Mononuclear cell (primary cell): Measurements from ENCODE around the gene KLB. TPM values are rescaled to one million over a fixed set of nuclear protein-coding genes. Genes with fewer than 3 reads are reported as not detected.
"Not testable (repeated sequence)": the region's sequence is repeated elsewhere in the genome, so short reads cannot be mapped to it uniquely, and the experiment has no call there.

Source experiments
- H3K27me3 ChIP-seq: 2 replicates; pipeline ENCODE4 v1.6.0; 2011; ENCODE audit warnings: low read length, control low read depth; ENCODE audit not compliant: insufficient read depth
- H3K4me1 ChIP-seq: 2 replicates; pipeline ENCODE4 v1.5.1; 2011; ENCODE audit warnings: mild to moderate bottlenecking, low read length, control low read depth; ENCODE audit not compliant: insufficient read depth
- H3K4me3 ChIP-seq: 2 replicates; pipeline ENCODE4 v1.5.1; 2011; ENCODE audit warnings: mild to moderate bottlenecking, low read length, moderate library complexity
- H3K9me3 ChIP-seq: 2 replicates; pipeline ENCODE4 v1.5.1; 2011; ENCODE audit warnings: low read depth, mild to moderate bottlenecking, control low read depth, low read length
- total RNA-seq: library from RNA; depleted of rRNA; stranded (reverse); fragments of >200 nt; gene quantifications from one replicate; pipeline ENCODE4 v1.2.3, GENCODE V29; 2012

The KLB gene
- total RNA-seq, 1 donor: under 0.01 TPM

- Histone ChIP-seq H3K4me3 (peak overlapping the region; percentile 14), H3K27me3 (no peaks in the 10 kb centered on the region), H3K9me3 (no peaks in the 10 kb centered on the region), H3K4me1 (peaks cover 14% of the 10 kb centered on the region)
Measured at GRCh38 chr4:39446842-39447573, 40.3 kb downstream of the KLB start.

DNA sequence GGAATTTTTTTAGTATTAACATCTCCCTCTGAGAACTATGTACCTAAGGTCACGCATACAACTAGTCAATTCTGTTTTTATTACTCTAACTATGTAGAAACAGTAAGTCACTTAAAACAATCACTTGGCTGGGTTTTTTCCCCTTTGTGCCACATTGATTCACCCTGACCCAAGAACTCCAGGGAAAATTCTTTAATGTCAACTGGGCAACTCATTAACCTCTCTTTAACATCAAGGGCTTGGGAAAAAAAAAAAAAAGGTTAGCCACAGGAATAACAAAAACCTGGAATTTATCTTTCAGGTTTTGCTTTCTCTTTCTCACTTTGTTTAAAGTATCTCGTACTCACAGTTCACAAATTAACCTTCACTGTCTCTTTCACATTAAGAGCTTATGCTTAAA is 43.9 kb downstream of the KLB start:
- Histone ChIP-seq H3K9me3 (no peaks in the 10 kb centered on the region), H3K4me3 (no peak overlapping the region), H3K4me1 (peaks cover 14% of the 10 kb centered on the region), H3K27me3 (no peaks in the 10 kb centered on the region)

GRCh38 chr4:39451423-39452023 is 44.8 kb downstream of the KLB start:
- Histone ChIP-seq H3K9me3 (no peaks in the 10 kb centered on the region), H3K27me3 (no peaks in the 10 kb centered on the region), H3K4me1 (peaks cover 13% of the 10 kb centered on the region), H3K4me3 (no peak overlapping the region)

DNA sequence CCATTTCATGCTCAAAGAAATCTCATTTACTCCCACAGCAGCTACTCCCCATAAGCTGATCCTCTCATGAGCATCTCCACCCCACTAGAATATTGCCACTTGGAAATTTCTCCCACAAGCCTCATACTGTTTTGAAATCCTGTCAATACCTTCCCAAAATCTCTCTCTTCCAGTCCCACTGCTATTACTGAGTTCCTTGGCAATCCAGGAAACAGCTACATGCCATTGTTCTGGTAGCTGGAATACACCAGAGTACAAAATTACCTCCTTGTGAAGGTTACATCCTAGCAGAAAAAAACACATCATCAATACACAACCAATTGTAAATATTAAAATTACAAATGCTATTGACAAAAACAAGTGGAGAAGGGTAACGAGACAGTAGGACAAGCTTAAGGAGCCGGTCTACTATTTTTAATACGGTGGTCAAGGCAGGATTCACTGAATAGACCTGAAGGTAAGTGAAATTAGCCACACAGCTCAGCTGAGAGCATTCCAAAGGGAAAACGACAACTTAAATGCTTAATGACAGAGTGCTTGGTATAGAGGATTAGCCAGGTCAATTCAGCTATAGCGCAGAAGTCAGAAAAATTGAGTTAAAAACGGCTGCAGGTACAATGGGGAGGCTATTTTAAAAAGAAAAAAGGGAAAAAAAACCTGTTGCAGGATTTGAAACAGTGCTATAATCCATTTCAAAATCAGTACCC is 45.6 kb downstream of the KLB start:
- H3K4me1 ChIP-seq: peaks cover 13% of the 10 kb centered on the region
- H3K27me3 ChIP-seq: no peaks in the 10 kb centered on the region
- no peak overlapping the region for H3K4me3 ChIP-seq
- no peaks in the 10 kb centered on the region for H3K9me3 ChIP-seq

GRCh38 chr4:39452860-39453587 is 46.3 kb downstream of the KLB start:
- no peaks in the 10 kb centered on the region for H3K27me3 ChIP-seq
- no peak overlapping the region for H3K4me3 ChIP-seq
- H3K9me3 ChIP-seq: no peaks in the 10 kb centered on the region
- H3K4me1 ChIP-seq: peaks cover 15% of the 10 kb centered on the region

GRCh38 chr4:39453738-39454137 is 47.0 kb downstream of the KLB start:
- H3K27me3 ChIP-seq: no peaks in the 10 kb centered on the region
- H3K4me1 ChIP-seq: peaks cover 18% of the 10 kb centered on the region
- no peak overlapping the region for H3K4me3 ChIP-seq
- no peaks in the 10 kb centered on the region for H3K9me3 ChIP-seq

DNA sequence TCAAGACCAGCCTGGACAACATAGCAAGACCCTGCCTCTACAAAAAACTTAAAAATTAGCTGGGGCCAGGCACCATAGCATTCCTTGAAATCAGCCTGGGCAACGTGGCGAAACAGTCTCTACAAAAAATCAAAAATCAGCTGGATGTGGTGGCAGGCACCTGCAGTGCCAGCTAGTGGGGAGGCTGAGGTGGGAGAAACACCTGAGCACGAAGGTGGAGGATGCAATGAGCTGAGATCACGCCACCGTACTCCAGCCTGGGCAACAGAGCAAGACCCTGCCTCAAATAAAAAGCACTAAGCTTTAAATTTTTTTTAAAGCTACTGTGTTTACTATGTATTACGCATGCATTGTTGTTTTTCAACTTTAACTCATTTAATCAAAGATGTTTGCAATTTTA is 48.8 kb downstream of the KLB start:
- Histone ChIP-seq H3K4me1 (peaks cover 26% of the 10 kb centered on the region), H3K9me3 (no peaks in the 10 kb centered on the region), H3K4me3 (no peak overlapping the region), H3K27me3 (no peaks in the 10 kb centered on the region)

- Histone ChIP-seq H3K4me3 (peak overlapping the region; percentile 83), H3K27me3 (no peaks in the 10 kb centered on the region), H3K4me1 (peaks cover 26% of the 10 kb centered on the region), H3K9me3 (no peaks in the 10 kb centered on the region)
Measured at GRCh38 chr4:39456946-39457763, 50.4 kb downstream of the KLB start.

DNA sequence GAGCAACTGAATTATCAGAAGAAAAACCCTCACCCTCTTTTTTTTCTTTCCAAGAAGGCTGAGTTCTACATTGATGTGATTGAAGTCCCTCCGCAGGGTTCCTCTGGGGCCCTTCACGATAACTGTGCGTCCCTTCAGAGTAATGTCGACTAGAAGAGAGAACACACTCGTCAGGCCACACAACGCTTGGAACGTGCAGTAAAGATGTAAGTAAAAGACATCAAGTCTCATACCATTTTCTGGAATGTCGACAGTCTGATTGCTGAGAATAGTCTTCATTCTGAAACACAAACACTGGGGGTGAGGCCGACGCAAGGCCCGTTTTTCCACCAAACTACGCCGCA is 51.4 kb downstream of the KLB start:
- H3K27me3 ChIP-seq, H3K9me3 ChIP-seq: not testable (repeated sequence)
- H3K4me3 ChIP-seq: peak overlapping the region; percentile 83
- H3K4me1 ChIP-seq: peaks cover 26% of the 10 kb centered on the region

DNA sequence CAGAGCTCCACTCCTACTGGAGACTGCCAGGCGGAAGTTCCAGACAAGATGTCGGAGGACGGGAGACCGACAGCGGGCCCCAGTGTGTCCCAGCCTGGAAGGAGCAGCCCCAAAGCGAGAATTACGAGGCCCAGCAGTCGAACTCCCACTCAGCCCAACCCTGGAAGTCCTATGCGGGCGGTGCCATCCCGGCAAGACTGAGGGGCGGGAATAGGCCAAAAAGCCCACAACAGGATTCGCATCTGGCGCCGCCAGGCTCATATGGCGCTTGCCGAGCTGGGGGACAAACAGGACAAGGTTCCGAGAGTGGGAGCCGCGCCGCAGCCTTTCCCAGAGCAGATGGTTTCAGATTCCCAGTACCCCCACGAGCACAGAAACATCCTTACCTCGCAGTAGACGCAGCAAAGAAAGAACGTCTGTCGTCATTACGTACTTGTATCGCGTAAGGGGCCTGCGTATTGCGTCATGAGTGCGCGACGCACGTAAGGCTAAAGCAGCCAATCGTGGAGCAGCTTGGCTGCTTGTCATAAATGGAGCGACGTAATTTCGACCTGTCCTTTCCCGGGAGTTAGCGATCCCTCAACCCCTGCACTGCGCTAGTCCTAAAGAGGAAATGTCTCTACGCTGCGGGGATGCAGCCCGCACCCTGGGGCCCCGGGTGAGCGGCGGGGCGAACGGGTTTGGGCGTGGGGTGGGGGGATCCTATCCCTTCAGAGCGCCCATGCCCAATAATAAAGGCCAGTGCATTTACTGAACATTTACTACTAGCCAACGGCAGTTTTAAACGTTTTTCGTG is 52.0 kb downstream of the KLB start, which contains the start of the genes LIAS and RPL9:
Gene LIAS, plus strand, starts transcription at position 552 of the 796 bp plus-strand sequence. Its CDS starts 62 bp downstream, at position 614.
Gene RPL9, minus strand, starts transcription at position 418 of the 796 bp plus-strand sequence. CDS start 483 bp downstream, outside the sequence.
- H3K4me3 ChIP-seq: peak within 1 kb of the TSS; percentile 83
- no peaks in the 10 kb centered on the region for H3K27me3 ChIP-seq
- no peaks in the 10 kb centered on the region for H3K9me3 ChIP-seq
- peaks cover 26% of the 10 kb centered on the region for H3K4me1 ChIP-seq

GRCh38 chr4:39464886-39465501 is 58.3 kb downstream of the KLB start:
- H3K4me3 ChIP-seq: no peak overlapping the region
- H3K4me1 ChIP-seq: peaks cover 8% of the 10 kb centered on the region
- no peaks in the 10 kb centered on the region for H3K9me3 ChIP-seq
- H3K27me3 ChIP-seq: no peaks in the 10 kb centered on the region

- H3K4me1 ChIP-seq: peaks cover 5% of the 10 kb centered on the region
- H3K9me3 ChIP-seq: no peaks in the 10 kb centered on the region
- H3K4me3 ChIP-seq: no peak overlapping the region
- no peaks in the 10 kb centered on the region for H3K27me3 ChIP-seq
Measured at GRCh38 chr4:39466747-39467146, 60.0 kb downstream of the KLB start.

DNA sequence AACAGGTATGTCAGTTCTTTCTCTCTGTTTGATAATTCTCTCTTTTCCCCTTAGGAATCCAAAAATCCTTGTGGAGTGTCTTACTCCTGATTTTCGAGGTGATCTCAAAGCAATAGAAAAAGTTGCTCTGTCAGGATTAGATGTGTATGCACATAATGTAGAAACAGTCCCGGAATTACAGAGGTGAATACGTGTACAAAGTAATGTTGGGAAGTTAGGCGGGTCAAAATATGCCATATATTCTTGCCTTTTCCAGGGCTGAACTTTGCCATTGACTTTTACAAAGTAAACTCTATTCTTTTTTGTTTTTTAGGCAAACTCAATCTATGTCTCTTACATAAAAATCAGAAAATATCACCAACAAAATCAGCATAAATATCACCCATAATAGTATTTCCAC is 60.7 kb downstream of the KLB start:
- no peaks in the 10 kb centered on the region for H3K27me3 ChIP-seq
- no peak overlapping the region for H3K4me3 ChIP-seq
- H3K4me1 ChIP-seq: peaks cover 5% of the 10 kb centered on the region
- H3K9me3 ChIP-seq: no peaks in the 10 kb centered on the region
